ENCODE measurements around the gene LINC01488.

The LINC01488 gene

DNA sequence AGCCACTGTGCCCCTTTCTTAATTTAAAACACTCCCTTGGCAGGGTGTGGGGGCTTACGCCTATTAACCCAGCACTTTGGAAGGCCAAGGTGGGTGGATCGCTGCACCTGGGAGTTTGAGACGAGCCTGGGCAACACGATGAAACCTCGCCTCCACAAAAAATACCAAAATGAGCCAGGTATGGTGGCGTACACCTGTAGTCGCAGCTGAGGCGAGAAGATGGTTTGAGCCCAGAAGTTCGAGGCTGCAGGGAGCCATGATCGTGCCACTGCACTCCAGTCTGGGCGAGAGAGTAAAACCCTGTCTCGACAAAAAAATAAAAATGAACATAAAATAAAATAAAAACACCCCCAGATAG, 45.0 kb downstream of the LINC01488 start:
- DNase-seq (ENCODE audit: low read depth) = no peak
- TF ChIP-seq, protein P1, sequence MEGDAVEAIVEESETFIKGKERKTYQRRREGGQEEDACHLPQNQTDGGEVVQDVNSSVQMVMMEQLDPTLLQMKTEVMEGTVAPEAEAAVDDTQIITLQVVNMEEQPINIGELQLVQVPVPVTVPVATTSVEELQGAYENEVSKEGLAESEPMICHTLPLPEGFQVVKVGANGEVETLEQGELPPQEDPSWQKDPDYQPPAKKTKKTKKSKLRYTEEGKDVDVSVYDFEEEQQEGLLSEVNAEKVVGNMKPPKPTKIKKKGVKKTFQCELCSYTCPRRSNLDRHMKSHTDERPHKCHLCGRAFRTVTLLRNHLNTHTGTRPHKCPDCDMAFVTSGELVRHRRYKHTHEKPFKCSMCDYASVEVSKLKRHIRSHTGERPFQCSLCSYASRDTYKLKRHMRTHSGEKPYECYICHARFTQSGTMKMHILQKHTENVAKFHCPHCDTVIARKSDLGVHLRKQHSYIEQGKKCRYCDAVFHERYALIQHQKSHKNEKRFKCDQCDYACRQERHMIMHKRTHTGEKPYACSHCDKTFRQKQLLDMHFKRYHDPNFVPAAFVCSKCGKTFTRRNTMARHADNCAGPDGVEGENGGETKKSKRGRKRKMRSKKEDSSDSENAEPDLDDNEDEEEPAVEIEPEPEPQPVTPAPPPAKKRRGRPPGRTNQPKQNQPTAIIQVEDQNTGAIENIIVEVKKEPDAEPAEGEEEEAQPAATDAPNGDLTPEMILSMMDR (conservative IDR thresholded peaks at IDR 0.05; ENCODE audit: low read length) = no peak
- no peak overlapping the region for H3K4me3 ChIP-seq (ENCODE audit: low read length)

DNA sequence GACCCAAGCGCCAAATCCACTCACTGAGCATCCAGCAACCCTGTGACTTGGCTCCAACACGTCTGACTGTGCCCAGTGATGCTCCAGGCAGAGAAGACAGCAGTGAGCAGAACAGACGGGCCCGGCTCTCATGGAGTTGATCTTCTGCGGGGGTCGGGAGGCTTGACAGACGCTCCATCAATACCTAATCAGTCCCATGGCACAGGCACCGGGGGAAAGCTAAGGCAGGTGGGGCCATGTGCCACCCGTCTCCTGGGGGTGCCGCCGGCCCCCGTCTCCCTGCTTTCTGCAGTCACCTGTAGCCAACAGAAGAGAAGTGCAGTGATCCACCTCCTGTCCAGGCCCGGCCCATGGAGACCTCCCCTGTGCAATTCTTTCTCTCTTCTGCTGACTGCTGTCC, 47.5 kb downstream of the LINC01488 start:
- TF ChIP-seq, protein P1 (conservative IDR thresholded peaks at IDR 0.05; ENCODE audit: low read length) = no peak
- H3K4me3 ChIP-seq (ENCODE audit: low read length) = no peak overlapping the region
- no peak for DNase-seq (ENCODE audit: low read depth)

DNA sequence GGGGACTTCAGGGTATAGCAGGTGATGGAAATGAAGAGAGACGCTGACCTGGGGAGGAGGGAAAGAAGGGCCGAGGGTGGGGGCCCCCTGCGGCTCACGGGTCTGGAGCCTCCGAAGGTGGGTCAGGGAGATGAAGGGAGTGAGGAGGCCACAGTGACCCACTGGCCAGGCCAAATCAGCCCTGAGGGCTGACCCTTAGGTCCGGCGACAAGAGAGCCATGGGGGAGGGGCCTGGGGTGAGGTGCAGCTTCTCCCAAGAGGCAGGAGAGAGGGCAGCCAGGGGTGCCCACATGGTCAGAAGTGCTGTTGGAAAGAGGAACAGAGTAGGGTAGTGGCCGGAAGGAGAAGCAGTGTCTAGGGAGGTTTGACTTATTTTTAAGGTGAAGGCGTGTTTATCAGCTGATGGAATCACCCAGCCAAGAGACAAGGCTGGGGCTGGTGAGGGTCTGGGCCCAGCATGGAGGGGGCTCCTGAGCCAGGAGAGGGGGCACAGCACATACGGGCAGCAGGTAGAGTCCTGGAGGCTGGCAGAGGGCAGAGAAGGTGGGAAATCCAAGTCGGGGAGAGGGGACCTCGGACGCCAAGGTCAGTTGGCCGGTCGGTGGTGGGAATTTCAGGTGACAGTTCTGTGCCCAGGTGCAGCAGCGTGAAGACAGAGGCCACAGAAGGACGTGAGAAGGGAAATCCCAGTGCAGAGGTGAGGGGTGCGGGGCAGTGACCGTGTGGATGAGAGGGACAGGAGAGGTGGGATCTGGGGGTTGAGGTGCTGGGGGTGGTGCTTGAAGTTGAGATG, 49.0 kb downstream of the LINC01488 start:
- no peak for DNase-seq (ENCODE audit: low read depth)
- TF ChIP-seq, protein P1 (conservative IDR thresholded peaks at IDR 0.05; ENCODE audit: low read length) = no peak
- no peak overlapping the region for H3K4me3 ChIP-seq (ENCODE audit: low read length)

DNA sequence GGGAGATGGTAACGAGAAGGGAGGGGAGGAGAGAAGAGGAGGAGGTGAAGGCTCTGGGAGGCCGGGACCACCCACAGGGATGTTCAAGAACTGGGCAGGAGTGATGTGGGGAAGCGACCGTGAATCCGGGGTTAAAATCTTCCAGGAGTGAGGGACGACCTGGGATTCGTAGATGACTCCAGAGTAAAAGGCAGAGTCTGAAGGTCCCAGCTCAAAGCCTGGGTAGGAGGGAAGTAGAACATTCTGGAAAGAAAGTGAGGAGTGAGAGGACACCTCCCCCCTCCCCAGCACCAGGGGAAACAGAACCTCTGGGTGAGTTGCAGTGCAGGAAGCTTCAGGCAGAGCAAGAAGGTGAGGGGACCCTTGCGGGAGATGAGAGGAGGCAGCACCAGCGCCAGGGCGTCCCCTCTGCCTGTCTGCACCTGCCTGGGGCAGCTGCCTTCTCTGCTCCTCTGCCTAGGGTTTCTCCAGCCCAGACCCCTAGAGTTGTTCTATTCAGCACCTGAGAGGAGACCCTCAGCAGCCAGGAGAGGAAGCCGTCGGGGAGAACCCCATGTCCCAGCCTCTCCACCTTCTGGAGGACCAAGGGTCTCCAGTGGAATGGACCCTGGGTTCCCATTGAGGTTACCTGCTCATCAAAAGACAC, 49.7 kb downstream of the LINC01488 start:
- no peak overlapping the region for H3K4me3 ChIP-seq (ENCODE audit: low read length)
- DNase-seq (ENCODE audit: low read depth) = no peak
- TF ChIP-seq, protein P1 (conservative IDR thresholded peaks at IDR 0.05; ENCODE audit: low read length) = no peak

DNA sequence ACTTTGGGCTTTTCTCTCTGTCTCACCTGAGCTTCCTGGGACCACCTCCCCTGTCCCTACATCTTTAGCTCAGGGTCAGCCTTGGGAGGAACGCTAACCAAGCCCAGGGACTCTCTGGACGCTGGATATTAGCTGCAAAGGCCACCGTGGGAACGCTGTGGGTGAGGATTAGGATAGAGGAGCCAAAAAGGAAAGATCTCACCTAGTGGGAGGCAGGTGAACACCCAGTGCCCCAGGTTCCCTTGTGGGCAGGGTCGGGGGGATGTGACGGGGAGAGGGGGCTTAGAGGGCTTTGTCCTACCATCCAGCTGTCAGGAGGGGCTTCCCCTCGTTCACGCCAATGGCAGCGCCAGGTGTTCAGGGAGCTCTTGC, 50.2 kb downstream of the LINC01488 start:
- DNase-seq (ENCODE audit: low read depth) = no peak
- no peak overlapping the region for H3K4me3 ChIP-seq (ENCODE audit: low read length)
- TF ChIP-seq, protein P1 (conservative IDR thresholded peaks at IDR 0.05; ENCODE audit: low read length) = no peak

DNA sequence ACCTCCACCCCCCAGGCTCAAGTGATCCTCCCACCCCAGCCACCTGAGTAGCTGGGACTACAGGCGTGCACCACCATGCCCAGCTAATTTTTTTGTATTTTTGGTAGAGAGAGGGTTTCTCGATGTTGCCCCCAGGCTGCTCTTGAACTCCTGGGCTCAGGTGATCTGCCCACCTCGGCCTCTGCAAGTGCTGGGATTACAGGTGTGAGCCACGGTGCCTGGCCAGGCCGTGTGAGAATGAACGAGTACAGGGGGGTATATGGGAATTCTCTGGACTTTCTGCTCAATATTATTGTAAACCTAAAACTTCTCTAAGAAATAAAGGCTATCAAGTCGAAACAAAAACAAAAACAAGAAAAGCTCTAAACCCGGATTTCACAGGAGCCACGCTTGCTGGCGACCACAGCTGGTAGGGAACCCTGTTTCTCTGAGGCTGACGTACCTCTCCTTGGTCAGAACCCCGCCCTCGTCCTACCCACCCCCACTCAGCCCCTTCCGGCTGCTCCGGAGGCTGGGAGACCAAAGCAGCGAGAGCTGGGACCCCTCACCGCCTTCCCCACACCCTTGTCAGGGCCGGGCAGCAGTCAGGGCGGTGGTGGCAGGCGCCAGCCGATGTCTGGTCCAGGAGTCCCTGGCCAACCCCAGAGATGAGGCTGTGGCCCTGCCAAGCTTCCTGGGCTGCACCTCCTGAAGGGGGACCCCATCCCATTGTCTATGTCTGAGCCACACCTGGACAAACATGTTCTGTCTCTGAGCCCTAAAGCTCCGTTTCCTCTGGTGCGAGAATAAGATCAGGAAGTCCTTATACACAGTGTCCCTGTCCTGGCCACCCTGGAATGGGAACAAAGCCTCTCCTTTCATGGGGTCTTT, 52.1 kb downstream of the LINC01488 start:
- TF ChIP-seq, protein P1 (conservative IDR thresholded peaks at IDR 0.05; ENCODE audit: low read length) = no peak
- DNase-seq (ENCODE audit: low read depth) = no peak
- H3K4me3 ChIP-seq (ENCODE audit: low read length) = no peak overlapping the region
